Thyroid gland (tissue), 4 donors: ENCODE results near the gene DTNBP1.

Experiments used
- CTCF ChIP-seq, 6 experiments: fragments of 200-600 bp in 3 of 6; fragments of 450-650 bp in 3 of 6; sonication (generic) in 3 of 6; IDR thresholded peaks; one replicate each; pipeline ENCODE4 v1.5.1; 2016 to 2019; ENCODE audit warnings: antibody characterized with exemption in 6 of 6, mild to moderate bottlenecking in 2 of 6, inconsistent platforms in 1 of 6, moderate library complexity in 1 of 6
- POLR2A ChIP-seq, 2 donors: fragments of 450-650 bp; IDR thresholded peaks; one replicate each; pipeline ENCODE4 v1.6.1; 2017; ENCODE audit warnings: antibody characterized with exemption in 2 of 2, mild to moderate bottlenecking in 2 of 2, moderate library complexity in 1 of 2

- no peak for TF ChIP-seq CTCF (IDR thresholded peaks at IDR 0.05)
- TF ChIP-seq POLR2A (IDR thresholded peaks at IDR 0.05): no peak
Measured at GRCh38 chr6:15638373-15638772, 24.5 kb downstream of the DTNBP1 start.
